A549 (cell line): ENCODE measurements around the gene TNFSF4.

Experiments
- CHD2 ChIP-seq: fragments of 150-350 bp; IDR thresholded peaks from 2 replicates; pipeline ENCODE4 v1.6.1; 2014; ENCODE audit warnings: low read length; ENCODE audit not compliant: partially characterized antibody
- CTCF ChIP-seq: fragments of >200 bp; sonication (Bioruptor Twin); formaldehyde crosslinking; IDR thresholded peaks from 3 replicates; pipeline ENCODE4 v1.5.1; 2016
- EP300 ChIP-seq, 2 experiments: fragments of >200 bp; sonication (Bioruptor Twin); formaldehyde crosslinking; IDR thresholded peaks; 2 replicates in 1 of 2; 3 replicates in 1 of 2; pipeline ENCODE4 v1.6.1; 2016 to 2017
- HOXA7 ChIP-seq: fragments of 250-450 bp; sonication (Bioruptor Pico); IDR thresholded peaks from 2 replicates; pipeline ENCODE4 v1.5.0; 2020; ENCODE audit warnings: mild to moderate bottlenecking, moderate library complexity
- KDM5A ChIP-seq: fragments of 200-600 bp; sonication (generic); IDR thresholded peaks from 2 replicates; pipeline ENCODE4 v1.6.1; 2016; ENCODE audit warnings: antibody characterized with exemption, mild to moderate bottlenecking
- MAFK ChIP-seq: fragments of 450-650 bp; IDR thresholded peaks from 2 replicates; pipeline ENCODE4 v1.6.1; 2014; ENCODE audit not compliant: partially characterized antibody
- MAX ChIP-seq: IDR thresholded peaks from 2 replicates; pipeline ENCODE4 v1.6.1; 2012
- USF2 ChIP-seq: fragments of 450-650 bp; IDR thresholded peaks from 2 replicates; pipeline ENCODE4 v1.6.1; 2014; ENCODE audit warnings: antibody characterized with exemption

GRCh38 chr1:173210716-173211231 lies 3.6 kb upstream of the TNFSF4 start:
- TF ChIP-seq CTCF (no peak), MAFK (no peak), USF2 (no peak), MAX (no peak), KDM5A (no peak), HOXA7 (no peak), EP300 (IDR thresholded peaks at IDR 0.05) (no peak), CHD2 (no peak)
